Esophagus squamous epithelium (tissue), 4 donors: ENCODE data around the gene CD247.

Source experiments
- POLR2A ChIP-seq, 4 donors: fragments of 450-650 bp; IDR thresholded peaks; one replicate each; pipeline ENCODE4 v1.6.1; 2017; ENCODE audit warnings: antibody characterized with exemption in 4 of 4, mild to moderate bottlenecking in 4 of 4, moderate library complexity in 3 of 4
- TF ChIP-seq, protein P1 (sequence below), 6 experiments: fragments of 450-650 bp in 4 of 6; fragments of 200-600 bp in 2 of 6; sonication (generic) in 2 of 6; IDR thresholded peaks; one replicate each; pipeline ENCODE4 v1.5.1; 2016 to 2019; ENCODE audit warnings: antibody characterized with exemption in 6 of 6, mild to moderate bottlenecking in 4 of 6, moderate library complexity in 4 of 6

DNA sequence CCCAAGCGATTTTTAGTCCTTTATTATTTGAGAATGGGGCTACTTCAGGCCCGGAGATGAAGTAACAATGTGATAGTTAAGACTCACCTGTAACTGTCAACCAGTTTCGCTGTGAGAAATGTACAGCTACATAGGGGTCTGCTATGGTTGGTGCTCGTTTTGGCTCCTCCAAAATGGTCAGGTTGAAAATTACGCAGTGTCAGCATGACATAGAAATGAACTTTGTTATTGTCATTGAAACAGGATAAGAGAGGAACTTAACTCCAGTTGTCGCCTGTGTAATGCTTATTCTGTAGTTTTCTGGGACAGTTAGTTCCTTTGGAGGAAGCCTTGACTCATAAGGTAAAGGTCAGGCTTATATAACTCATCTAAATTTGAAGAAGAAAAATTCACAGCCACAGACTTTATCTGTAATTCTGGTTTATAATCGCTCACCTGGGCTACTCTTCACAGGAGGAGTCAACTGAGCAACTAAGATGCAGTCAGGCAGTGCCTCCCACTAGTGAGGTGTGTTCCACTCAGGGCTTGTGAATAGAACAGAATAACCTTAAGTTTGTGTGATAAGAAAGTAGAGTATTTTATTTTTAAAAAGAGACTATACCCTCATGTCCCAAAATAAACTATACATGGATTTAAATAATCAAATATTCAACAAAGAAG, 130.9 kb downstream of the CD247 start:
- TF ChIP-seq, protein P1, sequence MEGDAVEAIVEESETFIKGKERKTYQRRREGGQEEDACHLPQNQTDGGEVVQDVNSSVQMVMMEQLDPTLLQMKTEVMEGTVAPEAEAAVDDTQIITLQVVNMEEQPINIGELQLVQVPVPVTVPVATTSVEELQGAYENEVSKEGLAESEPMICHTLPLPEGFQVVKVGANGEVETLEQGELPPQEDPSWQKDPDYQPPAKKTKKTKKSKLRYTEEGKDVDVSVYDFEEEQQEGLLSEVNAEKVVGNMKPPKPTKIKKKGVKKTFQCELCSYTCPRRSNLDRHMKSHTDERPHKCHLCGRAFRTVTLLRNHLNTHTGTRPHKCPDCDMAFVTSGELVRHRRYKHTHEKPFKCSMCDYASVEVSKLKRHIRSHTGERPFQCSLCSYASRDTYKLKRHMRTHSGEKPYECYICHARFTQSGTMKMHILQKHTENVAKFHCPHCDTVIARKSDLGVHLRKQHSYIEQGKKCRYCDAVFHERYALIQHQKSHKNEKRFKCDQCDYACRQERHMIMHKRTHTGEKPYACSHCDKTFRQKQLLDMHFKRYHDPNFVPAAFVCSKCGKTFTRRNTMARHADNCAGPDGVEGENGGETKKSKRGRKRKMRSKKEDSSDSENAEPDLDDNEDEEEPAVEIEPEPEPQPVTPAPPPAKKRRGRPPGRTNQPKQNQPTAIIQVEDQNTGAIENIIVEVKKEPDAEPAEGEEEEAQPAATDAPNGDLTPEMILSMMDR (IDR thresholded peaks at IDR 0.05) = no peak
- no peak for TF ChIP-seq POLR2A (IDR thresholded peaks at IDR 0.05)
